Measurements from ENCODE around the gene WNT7A. TPM values are rescaled to one million over a fixed set of nuclear protein-coding genes. Genes with fewer than 3 reads are reported as not detected.

The WNT7A gene
- total RNA-seq, 4 donors from 2014 or later: 0.09 to 0.91 (median 0.73) TPM; not detected in 1

DNA sequence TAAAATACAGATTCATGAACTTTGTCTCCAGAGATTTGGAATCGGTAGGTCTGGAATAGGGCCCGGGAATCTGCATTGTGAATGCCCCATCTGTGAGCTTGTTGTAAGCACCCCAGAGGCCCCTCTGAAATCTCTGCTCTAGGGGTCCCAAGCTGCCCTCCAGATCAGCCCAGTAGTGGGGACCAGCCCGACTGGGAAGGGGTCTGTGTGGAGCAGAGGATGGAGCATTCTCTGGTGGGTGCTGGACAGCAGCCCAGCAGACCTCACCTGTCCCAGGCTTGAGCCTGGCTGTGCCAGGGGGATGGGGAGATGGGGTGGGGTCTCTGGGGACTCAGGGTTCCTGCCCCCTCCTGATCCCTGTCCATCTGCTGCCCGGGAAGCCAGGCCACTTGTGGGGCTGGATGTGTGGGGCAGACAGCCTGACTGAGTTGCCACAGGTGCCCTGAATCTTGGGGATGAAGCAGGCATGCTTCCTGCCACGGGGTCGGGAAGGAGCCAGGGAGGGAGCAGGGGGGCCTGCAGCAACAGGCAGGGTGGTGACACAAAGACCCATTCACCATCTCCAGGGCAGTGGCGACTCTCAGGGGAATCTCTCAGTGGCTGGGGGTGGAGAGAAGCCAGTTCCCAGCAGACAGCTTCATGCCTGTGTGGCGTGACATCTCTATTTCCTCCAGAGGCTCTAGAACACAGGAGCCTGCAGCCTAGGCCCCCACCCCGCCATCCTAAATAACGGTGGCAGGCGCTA lies 99.3 kb downstream of the WNT7A start:
- no peak for DNase-seq
- no peak for TF ChIP-seq POLR2A (IDR thresholded peaks at IDR 0.05)
- TF ChIP-seq, protein P1, sequence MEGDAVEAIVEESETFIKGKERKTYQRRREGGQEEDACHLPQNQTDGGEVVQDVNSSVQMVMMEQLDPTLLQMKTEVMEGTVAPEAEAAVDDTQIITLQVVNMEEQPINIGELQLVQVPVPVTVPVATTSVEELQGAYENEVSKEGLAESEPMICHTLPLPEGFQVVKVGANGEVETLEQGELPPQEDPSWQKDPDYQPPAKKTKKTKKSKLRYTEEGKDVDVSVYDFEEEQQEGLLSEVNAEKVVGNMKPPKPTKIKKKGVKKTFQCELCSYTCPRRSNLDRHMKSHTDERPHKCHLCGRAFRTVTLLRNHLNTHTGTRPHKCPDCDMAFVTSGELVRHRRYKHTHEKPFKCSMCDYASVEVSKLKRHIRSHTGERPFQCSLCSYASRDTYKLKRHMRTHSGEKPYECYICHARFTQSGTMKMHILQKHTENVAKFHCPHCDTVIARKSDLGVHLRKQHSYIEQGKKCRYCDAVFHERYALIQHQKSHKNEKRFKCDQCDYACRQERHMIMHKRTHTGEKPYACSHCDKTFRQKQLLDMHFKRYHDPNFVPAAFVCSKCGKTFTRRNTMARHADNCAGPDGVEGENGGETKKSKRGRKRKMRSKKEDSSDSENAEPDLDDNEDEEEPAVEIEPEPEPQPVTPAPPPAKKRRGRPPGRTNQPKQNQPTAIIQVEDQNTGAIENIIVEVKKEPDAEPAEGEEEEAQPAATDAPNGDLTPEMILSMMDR (IDR thresholded peaks at IDR 0.05): no peak
- 50 to 68% methylated on average over 2 to 3 of the region's 11 CpGs for WGBS, 2 donors
- H3K4me1 ChIP-seq: no peaks in the 10 kb centered on the region
- H3K36me3 ChIP-seq: no peaks in the 10 kb centered on the region
- H3K4me3 ChIP-seq: no peak overlapping the region
- peaks cover 0 to 52% (median 0%) of the 10 kb centered on the region in 4 donors for H3K27me3 ChIP-seq
- no peak overlapping the region for H3K27ac ChIP-seq
- intact Hi-C loops (cut with DNase I): no loop called here
- H3K9me3 ChIP-seq: no peaks in the 10 kb centered on the region

DNA sequence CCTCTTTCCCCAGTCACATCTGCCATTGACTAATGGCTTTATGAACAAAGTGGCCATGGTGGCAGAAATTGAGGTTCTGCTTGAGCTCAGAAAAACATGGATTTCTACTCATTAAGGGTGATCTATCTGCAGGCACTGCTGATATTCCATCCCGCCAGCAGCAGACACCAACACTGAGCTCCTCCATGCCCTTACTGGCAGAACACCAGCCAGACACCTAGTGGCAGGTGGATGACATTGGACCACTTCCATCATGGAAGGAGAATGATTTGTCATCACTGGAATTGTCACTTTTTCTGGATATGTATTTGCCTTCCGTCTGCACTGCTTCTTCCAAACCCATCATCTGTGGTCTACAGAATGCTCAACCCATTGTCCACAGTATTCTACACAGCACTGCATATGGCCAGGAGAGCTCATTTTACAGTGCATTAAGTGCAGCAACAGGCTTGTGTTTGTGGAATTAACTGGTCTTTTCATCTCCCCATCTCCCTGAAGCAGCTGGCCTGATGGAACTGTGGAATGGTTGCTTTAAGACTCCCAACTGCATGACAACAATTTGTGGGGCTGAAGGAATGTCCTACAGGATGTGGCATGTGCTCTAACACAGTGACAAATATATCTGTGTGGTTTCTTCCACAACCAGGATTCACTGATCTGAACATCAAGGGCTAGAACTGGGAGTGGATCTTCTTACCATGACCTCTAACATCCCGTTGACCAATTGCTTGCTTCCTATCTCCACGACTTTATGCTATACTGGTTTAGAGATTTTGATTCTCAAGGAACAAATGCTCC lies 103.4 kb downstream of the WNT7A start:
- H3K9me3 ChIP-seq: no peaks in the 10 kb centered on the region
- no peak for DNase-seq
- no peak overlapping the region for H3K27ac ChIP-seq
- H3K36me3 ChIP-seq: no peaks in the 10 kb centered on the region
- H3K4me3 ChIP-seq: no peak overlapping the region
- 65 to 85% methylated on average over 3 to 4 of the region's 4 CpGs for WGBS, 2 donors
- no peak for TF ChIP-seq POLR2A (IDR thresholded peaks at IDR 0.05)
- TF ChIP-seq, protein P1 (IDR thresholded peaks at IDR 0.05): no peak
- no peaks in the 10 kb centered on the region for H3K4me1 ChIP-seq
- H3K27me3 ChIP-seq: peaks cover 0 to 44% (median 0%) of the 10 kb centered on the region in 4 donors
- intact Hi-C loops (cut with DNase I): no loop called here

DNA sequence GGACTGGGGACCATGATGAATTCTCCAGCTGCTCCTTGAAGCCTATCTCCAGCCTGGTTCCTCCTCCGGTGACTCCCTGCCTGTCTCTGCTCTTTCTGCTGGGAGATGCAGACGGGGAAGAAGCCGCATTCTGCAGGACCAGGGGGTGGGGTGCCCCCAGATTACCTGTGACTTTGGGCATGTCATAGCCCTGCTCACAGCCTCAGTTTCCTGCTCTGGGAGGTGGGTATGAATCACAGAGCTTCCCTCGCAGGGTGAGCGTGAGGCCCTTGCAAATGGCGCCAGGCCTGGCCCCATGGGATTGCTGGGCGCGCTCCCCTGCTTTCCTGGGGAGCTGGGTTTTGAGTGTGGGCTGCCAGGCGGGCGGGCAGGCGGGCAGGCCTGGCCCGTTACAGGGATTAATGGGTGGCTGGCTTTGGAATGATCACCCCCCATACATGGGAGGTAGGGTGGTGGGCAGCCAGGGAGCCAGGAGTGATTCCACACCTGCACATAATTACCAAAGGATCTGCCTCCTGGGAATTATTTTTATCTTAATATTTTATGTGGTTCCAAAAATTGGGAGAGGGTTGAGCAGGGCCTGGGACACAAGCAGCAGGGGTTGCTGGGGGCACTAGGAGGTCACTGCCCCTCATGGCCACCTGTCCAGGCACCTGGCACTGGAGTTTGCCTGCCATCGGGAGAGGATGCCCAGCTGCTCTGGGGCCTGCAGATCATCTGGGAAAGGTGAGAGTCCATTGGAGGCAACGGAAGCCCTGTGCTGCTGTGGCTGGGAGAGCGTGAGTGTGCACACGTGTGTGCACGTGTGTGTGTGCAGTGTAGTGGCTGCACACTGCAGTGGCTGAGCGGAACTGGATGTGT lies 106.8 kb downstream of the WNT7A start:
- intact Hi-C loops (cut with DNase I): no loop called here
- 94% methylated on average over 8 to 13 of the region's 18 CpGs for WGBS, 2 donors
- no peak overlapping the region for H3K4me3 ChIP-seq
- DNase-seq: no peak
- no peak overlapping the region for H3K27ac ChIP-seq
- no peaks in the 10 kb centered on the region for H3K9me3 ChIP-seq
- H3K27me3 ChIP-seq: peaks cover 0 to 30% (median 0%) of the 10 kb centered on the region in 4 donors
- H3K4me1 ChIP-seq: no peaks in the 10 kb centered on the region
- no peaks in the 10 kb centered on the region for H3K36me3 ChIP-seq
- TF ChIP-seq POLR2A (IDR thresholded peaks at IDR 0.05): no peak
- TF ChIP-seq, protein P1 (IDR thresholded peaks at IDR 0.05): no peak

DNA sequence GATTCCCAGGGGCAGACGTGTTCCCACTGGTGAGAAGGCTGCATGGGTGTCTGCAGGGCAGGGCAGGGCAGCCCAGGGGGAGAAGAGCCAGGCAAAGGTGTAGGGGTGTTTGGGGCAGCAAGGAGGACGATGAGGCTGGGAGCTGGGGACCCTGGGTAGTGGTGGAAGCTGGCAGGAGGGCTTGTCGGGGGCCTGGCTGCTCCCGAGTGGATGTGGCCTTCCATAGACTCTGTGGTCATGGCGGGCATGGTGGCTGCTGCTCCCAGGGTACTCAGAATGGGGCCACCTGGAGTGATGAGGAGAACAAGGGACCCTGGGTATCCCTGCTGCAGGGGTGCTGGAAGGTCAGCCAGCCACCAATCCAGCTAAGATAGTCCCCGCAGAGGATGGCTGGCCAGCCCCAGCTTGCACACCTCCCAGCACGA lies 107.5 kb downstream of the WNT7A start:
- Histone ChIP-seq H3K9me3 (no peaks in the 10 kb centered on the region), H3K4me1 (no peaks in the 10 kb centered on the region), H3K36me3 (no peaks in the 10 kb centered on the region), H3K4me3 (no peak overlapping the region), H3K27ac (no peak overlapping the region), H3K27me3 (peaks cover 0 to 30% (median 0%) of the 10 kb centered on the region in 4 donors)
- TF ChIP-seq POLR2A (IDR thresholded peaks at IDR 0.05): no peak
- WGBS, 2 donors: 64 to 90% methylated on average over 2 to 3 of the region's 7 CpGs
- DNase-seq: no peak
- intact Hi-C loops (cut with DNase I): no loop called here

DNA sequence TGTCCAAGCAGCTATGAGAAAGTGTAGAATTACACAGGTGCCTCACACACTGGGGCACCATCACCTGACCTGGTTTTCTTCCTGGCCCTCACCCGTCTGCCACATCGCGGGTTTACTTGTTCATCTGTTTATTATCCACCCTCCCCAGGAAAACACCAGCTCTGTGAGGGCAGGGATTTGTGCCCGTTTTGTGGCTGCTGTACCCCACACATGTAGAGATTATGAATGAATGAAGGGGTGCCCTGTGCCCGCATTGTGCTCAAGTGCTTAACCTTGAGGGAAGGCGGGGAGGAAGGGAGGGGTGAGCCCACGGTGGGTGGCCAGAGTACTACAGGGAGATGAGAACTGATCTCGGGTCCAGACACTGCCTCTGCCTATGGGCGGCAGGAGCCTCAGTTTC lies 108.4 kb downstream of the WNT7A start:
- Histone ChIP-seq H3K9me3 (no peaks in the 10 kb centered on the region), H3K36me3 (no peaks in the 10 kb centered on the region), H3K27ac (no peak overlapping the region), H3K4me1 (no peaks in the 10 kb centered on the region), H3K27me3 (peaks cover 0 to 30% (median 0%) of the 10 kb centered on the region in 4 donors), H3K4me3 (no peak overlapping the region)
- no peak for TF ChIP-seq POLR2A (IDR thresholded peaks at IDR 0.05)
- DNase-seq: no peak
- WGBS, 2 donors: 82 to 86% methylated on average over 5 to 9 of the region's 9 CpGs
- intact Hi-C loops (cut with DNase I): no loop called here

All from esophagus squamous epithelium (tissue), 5 donors.